GM12865 (cell line): ENCODE measurements around the gene PALLD.

Experiments
- DNase-seq: peaks from one replicate; pipeline ENCODE4 v3.0.0; 2010; ENCODE audit warnings: low read depth
- H3K4me3 ChIP-seq: 2 replicates; pipeline ENCODE4 v1.5.1; 2011; ENCODE audit warnings: mild to moderate bottlenecking, low read depth, low read length, control low read depth
- CTCF ChIP-seq: IDR thresholded peaks from 2 replicates; pipeline ENCODE4 v1.5.1; 2011; ENCODE audit warnings: low read length, control low read depth, low read depth, inconsistent platforms; ENCODE audit not compliant: insufficient read depth; ENCODE audit errors: missing control alignments

PALLD gene

GRCh38 chr4:168524006-168524405, 27.2 kb downstream of the PALLD start:
- H3K4me3 ChIP-seq, result no peak overlapping the region
- no peak for TF ChIP-seq CTCF
- no peak for DNase-seq

DNA sequence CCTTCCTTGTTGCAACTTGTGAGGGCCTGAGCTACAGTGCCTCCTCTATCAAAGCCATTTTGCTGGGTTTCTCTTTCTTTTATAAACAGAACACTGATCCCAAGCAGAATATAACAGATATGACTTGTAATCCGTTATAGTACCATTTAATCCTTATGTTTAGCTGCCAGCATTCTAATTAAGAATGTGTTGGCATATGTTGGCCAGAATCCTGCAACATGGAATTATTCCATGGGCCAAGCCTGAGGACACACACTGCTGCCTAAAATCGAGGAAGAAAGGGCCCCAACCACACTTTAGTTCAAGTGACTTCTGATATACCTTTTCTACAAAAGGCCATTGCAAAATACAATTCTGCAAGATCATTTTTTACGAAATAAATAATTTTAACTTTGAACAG, 28.0 kb downstream of the PALLD start:
- TF ChIP-seq CTCF, result no peak
- DNase-seq, result no peak
- no peak overlapping the region for H3K4me3 ChIP-seq

DNA sequence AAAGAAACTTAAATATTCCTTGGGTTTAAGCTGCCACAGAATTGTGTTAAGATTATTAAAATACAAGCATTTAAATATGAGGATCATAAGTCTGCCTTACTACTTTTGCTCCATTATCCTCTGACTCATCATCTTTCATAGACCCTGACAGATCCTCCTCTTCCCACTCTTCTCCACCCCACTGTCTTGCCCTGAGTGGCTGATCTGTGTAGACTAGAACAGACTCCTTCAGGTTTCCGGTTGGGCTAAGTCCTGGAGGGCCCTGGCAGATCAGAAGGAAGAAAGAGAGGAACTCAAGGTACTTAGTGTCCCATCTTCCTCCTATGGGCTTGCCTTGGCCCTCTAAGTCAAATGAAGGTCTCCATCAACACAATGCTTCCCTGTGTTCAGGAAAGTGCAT, 30.7 kb downstream of the PALLD start:
- H3K4me3 ChIP-seq, result no peak overlapping the region
- DNase-seq, result no peak
- TF ChIP-seq CTCF, result no peak

GRCh38 chr4:168528131-168528949, 31.5 kb downstream of the PALLD start:
- no peak for DNase-seq
- no peak overlapping the region for H3K4me3 ChIP-seq
- no peak for TF ChIP-seq CTCF

- no peak for DNase-seq
- TF ChIP-seq CTCF, result no peak
- H3K4me3 ChIP-seq, result no peak overlapping the region
These were observed 32.4 kb downstream of the PALLD start for GRCh38 chr4:168529257-168529656.

- no peak overlapping the region for H3K4me3 ChIP-seq
- TF ChIP-seq CTCF, result no peak
- no peak for DNase-seq
These were observed 34.5 kb downstream of the PALLD start for GRCh38 chr4:168531305-168531704.

DNA sequence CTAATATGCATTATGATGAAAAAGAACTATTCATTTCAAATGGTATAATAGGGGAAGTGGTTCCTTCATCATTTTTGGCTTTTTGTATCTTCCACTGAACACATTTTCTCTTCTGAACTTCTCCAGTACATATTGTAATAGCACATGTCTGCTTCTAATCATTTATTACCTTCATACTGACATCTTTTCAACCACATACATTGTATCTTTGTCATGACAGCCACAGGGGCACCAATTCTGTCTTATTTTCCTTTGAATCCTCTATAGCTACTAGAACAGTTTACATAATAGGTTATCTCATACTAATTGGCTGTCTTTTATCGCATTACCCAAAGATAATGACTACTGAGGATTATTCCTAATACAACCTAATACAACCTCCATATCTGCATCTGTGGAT, 37.7 kb downstream of the PALLD start:
- no peak overlapping the region for H3K4me3 ChIP-seq
- no peak for TF ChIP-seq CTCF
- no peak for DNase-seq
